PC-3 (cell line): ENCODE results near the gene CLASP1. TPM values are rescaled to one million over a fixed set of nuclear protein-coding genes. Genes with fewer than 3 reads are reported as not detected.

Experiments
- ATAC-seq: fragments of 200-7000 bp; cut with Tn5 transposase; 2 replicates; pipeline ENCODE4 v1.9.1; 2020; ENCODE audit warnings: mild to moderate bottlenecking, moderate library complexity
- BruUV-seq: library from RNA; stranded (reverse); fragments of 400-500 nt; replicated peaks from 2 replicates; lab custom pipeline; 2021; lab: Mats Ljungman, UMichigan
- CTCF ChIA-PET: fragments of 300-600 bp; sonication (Branson Sonifier 250); formaldehyde crosslinking; loops from one replicate; lab custom pipeline; 2022; ENCODE audit warnings: antibody characterized with exemption; lab: Charles Lee
- POLR2A ChIA-PET: fragments of 300-600 bp; sonication (Branson Sonifier 250); formaldehyde crosslinking; loops from one replicate; lab custom pipeline; 2022; ENCODE audit warnings: antibody characterized with exemption; ENCODE audit not compliant: unreplicated experiment; lab: Charles Lee
- DNase-seq: peaks from one replicate; pipeline ENCODE4 v3.0.0-alpha.2; 2015
- H2AFZ ChIP-seq: fragments of 300-600 bp; sonication (generic); 2 replicates; pipeline ENCODE4 v1.6.0; 2016; ENCODE audit warnings: antibody characterized with exemption, low read length
- H3F3A ChIP-seq: fragments of 300-600 bp; sonication (generic); one replicate; pipeline ENCODE4 v1.6.0; 2017; ENCODE audit warnings: antibody characterized with exemption, low read length, control low read depth, mild to moderate bottlenecking; ENCODE audit not compliant: unreplicated experiment
- H3K27ac ChIP-seq: fragments of 300-600 bp; sonication (generic); 2 replicates; pipeline ENCODE4 v1.5.1; 2016; ENCODE audit warnings: mild to moderate bottlenecking, low read length
- H3K27me3 ChIP-seq: fragments of 300-600 bp; sonication (generic); 2 replicates; pipeline ENCODE4 v1.6.1; 2016; ENCODE audit warnings: low read length, mixed read lengths
- H3K36me3 ChIP-seq: fragments of 300-600 bp; sonication (generic); 2 replicates; pipeline ENCODE4 v1.6.1; 2016; ENCODE audit warnings: low read depth, mixed run types, low read length, mixed read lengths
- H3K4me1 ChIP-seq: fragments of 300-600 bp; sonication (generic); 2 replicates; pipeline ENCODE4 v1.5.1; 2016; ENCODE audit warnings: low read length; ENCODE audit not compliant: insufficient read depth
- H3K4me2 ChIP-seq: fragments of 300-600 bp; sonication (generic); 2 replicates; pipeline ENCODE4 v1.6.0; 2016; ENCODE audit warnings: low read length
- H3K4me3 ChIP-seq: fragments of 300-600 bp; sonication (generic); 2 replicates; pipeline ENCODE4 v1.5.1; 2016; ENCODE audit warnings: mild to moderate bottlenecking, low read length, mixed read lengths
- H3K79me2 ChIP-seq: fragments of 300-600 bp; sonication (generic); 2 replicates; pipeline ENCODE4 v1.6.1; 2017; ENCODE audit warnings: low read length, mixed read lengths
- H3K9ac ChIP-seq: fragments of 300-600 bp; sonication (generic); 2 replicates; pipeline ENCODE4 v1.6.0; 2016; ENCODE audit warnings: mild to moderate bottlenecking, low read length
- H3K9me2 ChIP-seq: fragments of 300-600 bp; sonication (generic); replicated peaks from 2 replicates; pipeline ENCODE4 v1.6.1; 2016; ENCODE audit warnings: mixed run types, low read length, mixed read lengths
- H3K9me3 ChIP-seq: fragments of 300-600 bp; sonication (generic); 2 replicates; pipeline ENCODE4 v1.6.1; 2016; ENCODE audit warnings: low read length, mixed read lengths
- H4K20me1 ChIP-seq: fragments of 300-600 bp; sonication (generic); 2 replicates; pipeline ENCODE4 v1.6.1; 2016; ENCODE audit warnings: low read length, mixed read lengths
- EZH2 ChIP-seq: fragments of 300-600 bp; sonication (generic); IDR thresholded peaks from one replicate; pipeline ENCODE4 v1.6.1; 2017; ENCODE audit warnings: antibody characterized with exemption, mild to moderate bottlenecking, low read length; ENCODE audit not compliant: unreplicated experiment
- EZH2phosphoT487 ChIP-seq: fragments of 300-600 bp; sonication (generic); IDR thresholded peaks from 2 replicates; pipeline ENCODE4 v1.6.1; 2018; ENCODE audit warnings: mild to moderate bottlenecking, antibody characterized with exemption, low read length, borderline replicate concordance
- intact Hi-C: fragments of 100-400 bp; cut with micrococcal nuclease; formaldehyde crosslinking; loops from 2 replicates; pipeline ENCODE4 v1.9.0; 2023
- total RNA-seq: library from RNA; depleted of rRNA; stranded (reverse); fragments of >200 nt; gene quantifications from 2 replicates; pipeline ENCODE4 v1.2.3, GENCODE V29; 2014
- TF ChIP-seq, protein P1 (sequence below): fragments of 300-600 bp; sonication (generic); conservative IDR thresholded peaks from 2 replicates; pipeline ENCODE4 v1.5.1; 2017; ENCODE audit warnings: antibody characterized with exemption, low read depth, mild to moderate bottlenecking, low read length

The CLASP1 gene
- total RNA-seq, 1 experiment from 2014 or later = 24.3 TPM

DNA sequence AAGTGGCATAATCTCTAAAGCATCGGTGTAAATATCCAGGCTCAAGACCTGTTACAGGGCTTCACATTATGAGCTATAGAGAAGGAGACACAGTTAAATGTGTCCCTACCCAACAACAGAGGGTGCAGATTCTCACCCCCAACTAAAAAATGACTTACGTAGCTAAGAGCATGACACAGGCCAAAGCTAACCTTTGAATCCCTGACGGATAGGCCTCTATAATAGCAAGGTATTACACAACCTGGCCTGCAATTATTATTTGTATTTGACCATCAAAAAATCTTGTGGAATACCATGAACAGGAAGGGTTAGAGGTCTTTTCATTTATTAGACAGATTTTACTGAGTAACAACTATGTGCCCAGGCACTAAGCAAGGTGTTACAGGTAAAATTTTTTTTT lies 73.5 kb downstream of the CLASP1 start:
- ChIA-PET CTCF (no interaction called here), POLR2A (interaction anchor here (1.0 kb wide), 1 partner anchor 45 kb away, joined by 5 read pairs; no protein-coding TSS in a partner anchor)
- Histone ChIP-seq H4K20me1 (0 out of 2 replicates have a peak, but pooled peaks cover 6% of the 10 kb centered on the region), H3K9me3 (no peaks in the 10 kb centered on the region), H3K4me3 (no peak overlapping the region), H3K9ac (no peak overlapping the region), H2AFZ (no peak overlapping the region), H3K4me1 (peaks cover 9% of the 10 kb centered on the region), H3K27me3 (no peaks in the 10 kb centered on the region), H3K36me3 (no peaks in the 10 kb centered on the region), H3K4me2 (no peak overlapping the region), H3F3A (no peaks in the 10 kb centered on the region), H3K27ac (no peak overlapping the region), H3K9me2 (no peaks in the 10 kb centered on the region), H3K79me2 (peaks cover 43% of the 10 kb centered on the region)
- BruUV-seq = no TSS peak
- intact Hi-C loops = no loop called here
- TF ChIP-seq EZH2phosphoT487 (no peak), EZH2 (no peak)
- TF ChIP-seq, protein P1, sequence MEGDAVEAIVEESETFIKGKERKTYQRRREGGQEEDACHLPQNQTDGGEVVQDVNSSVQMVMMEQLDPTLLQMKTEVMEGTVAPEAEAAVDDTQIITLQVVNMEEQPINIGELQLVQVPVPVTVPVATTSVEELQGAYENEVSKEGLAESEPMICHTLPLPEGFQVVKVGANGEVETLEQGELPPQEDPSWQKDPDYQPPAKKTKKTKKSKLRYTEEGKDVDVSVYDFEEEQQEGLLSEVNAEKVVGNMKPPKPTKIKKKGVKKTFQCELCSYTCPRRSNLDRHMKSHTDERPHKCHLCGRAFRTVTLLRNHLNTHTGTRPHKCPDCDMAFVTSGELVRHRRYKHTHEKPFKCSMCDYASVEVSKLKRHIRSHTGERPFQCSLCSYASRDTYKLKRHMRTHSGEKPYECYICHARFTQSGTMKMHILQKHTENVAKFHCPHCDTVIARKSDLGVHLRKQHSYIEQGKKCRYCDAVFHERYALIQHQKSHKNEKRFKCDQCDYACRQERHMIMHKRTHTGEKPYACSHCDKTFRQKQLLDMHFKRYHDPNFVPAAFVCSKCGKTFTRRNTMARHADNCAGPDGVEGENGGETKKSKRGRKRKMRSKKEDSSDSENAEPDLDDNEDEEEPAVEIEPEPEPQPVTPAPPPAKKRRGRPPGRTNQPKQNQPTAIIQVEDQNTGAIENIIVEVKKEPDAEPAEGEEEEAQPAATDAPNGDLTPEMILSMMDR = no peak
- ATAC-seq = no peak
- DNase-seq = no peak

GRCh38 chr2:121570667-121571055 lies 78.6 kb downstream of the CLASP1 start:
- ChIA-PET CTCF (no interaction called here), POLR2A (no interaction called here)
- no TSS peak for BruUV-seq
- no peak overlapping the region for H3K27ac ChIP-seq
- no peaks in the 10 kb centered on the region for H3K9me3 ChIP-seq
- no peak overlapping the region for H3K4me3 ChIP-seq
- H4K20me1 ChIP-seq = no peaks in the 10 kb centered on the region
- no peak overlapping the region for H3K9ac ChIP-seq
- ATAC-seq (no peak), DNase-seq (no peak)
- TF ChIP-seq EZH2phosphoT487 = no peak
- TF ChIP-seq, protein P1 = no peak
- TF ChIP-seq EZH2 = no peak
- H3K4me1 ChIP-seq = no peaks in the 10 kb centered on the region
- no peaks in the 10 kb centered on the region for H3K27me3 ChIP-seq
- intact Hi-C loops = no loop called here
- H3K79me2 ChIP-seq = peaks cover 16% of the 10 kb centered on the region
- no peak overlapping the region for H3K4me2 ChIP-seq
- H2AFZ ChIP-seq = no peak overlapping the region
- no peaks in the 10 kb centered on the region for H3K36me3 ChIP-seq
- H3K9me2 ChIP-seq = no peaks in the 10 kb centered on the region
- no peaks in the 10 kb centered on the region for H3F3A ChIP-seq

DNA sequence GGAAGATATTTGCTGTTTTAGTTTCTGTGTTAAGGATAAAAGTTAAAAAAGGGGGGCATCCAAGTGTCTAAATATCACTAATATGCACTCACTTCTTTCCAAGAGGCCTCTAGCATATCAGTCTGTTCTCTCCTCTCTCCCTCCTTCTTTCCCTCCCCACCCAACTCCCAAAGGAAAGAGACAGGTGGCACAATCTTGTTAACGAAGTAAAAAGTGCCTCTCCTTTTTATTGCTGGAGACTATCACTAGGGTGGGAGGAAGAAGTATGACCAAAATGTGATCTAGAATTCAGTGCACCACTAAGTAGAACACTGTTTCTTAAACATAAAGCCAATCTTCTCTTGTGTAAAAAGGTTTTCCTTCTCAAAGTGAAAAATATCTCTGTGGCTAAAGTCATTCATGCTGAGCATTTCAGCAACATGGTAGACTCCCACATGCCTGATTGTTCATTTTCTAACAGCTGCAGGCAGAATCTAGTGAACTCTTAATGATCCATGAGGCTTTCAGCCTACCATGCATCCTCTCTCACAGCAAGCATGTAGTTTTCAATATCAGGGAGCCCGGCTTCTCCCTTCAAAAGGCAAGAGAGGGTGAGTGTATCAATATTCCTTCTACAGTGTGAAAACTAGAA lies 79.1 kb downstream of the CLASP1 start:
- intact Hi-C loops = no loop called here
- no peak overlapping the region for H3K4me3 ChIP-seq
- no peak overlapping the region for H3K27ac ChIP-seq
- H3K9me3 ChIP-seq = no peaks in the 10 kb centered on the region
- no peaks in the 10 kb centered on the region for H3K36me3 ChIP-seq
- no peaks in the 10 kb centered on the region for H3F3A ChIP-seq
- no peaks in the 10 kb centered on the region for H3K9me2 ChIP-seq
- TF ChIP-seq EZH2 (no peak), EZH2phosphoT487 (no peak)
- TF ChIP-seq, protein P1 = no peak
- ATAC-seq (no peak), DNase-seq (no peak)
- CTCF ChIA-PET = no interaction called here
- H4K20me1 ChIP-seq = no peaks in the 10 kb centered on the region
- H3K9ac ChIP-seq = no peak overlapping the region
- no TSS peak for BruUV-seq
- POLR2A ChIA-PET = no interaction called here
- no peaks in the 10 kb centered on the region for H3K27me3 ChIP-seq
- H3K4me1 ChIP-seq = no peaks in the 10 kb centered on the region
- peaks cover 17% of the 10 kb centered on the region for H3K79me2 ChIP-seq
- H2AFZ ChIP-seq = no peak overlapping the region
- no peak overlapping the region for H3K4me2 ChIP-seq
